HL-60 (cell line): Measurements from ENCODE around the gene ABCC1.

Experiments used
- GABPA ChIP-seq: IDR thresholded peaks from 2 replicates; pipeline ENCODE4 v1.6.1; 2012; ENCODE audit warnings: low read depth
- POLR2AphosphoS5 ChIP-seq: IDR thresholded peaks from 2 replicates; pipeline ENCODE4 v1.6.1; 2012; ENCODE audit warnings: low read depth
- SPI1 ChIP-seq: IDR thresholded peaks from 2 replicates; pipeline ENCODE4 v1.6.1; 2012; ENCODE audit warnings: low read depth, mild to moderate bottlenecking, borderline replicate concordance
- TF ChIP-seq, protein P1 (sequence below): IDR thresholded peaks from one replicate; pipeline ENCODE4 v1.5.1; 2011; ENCODE audit warnings: low read length, control low read depth, inconsistent platforms; ENCODE audit not compliant: insufficient read depth
- TF ChIP-seq, protein P2 (sequence below): IDR thresholded peaks from 2 replicates; pipeline ENCODE4 v1.6.1; 2012; ENCODE audit warnings: low read depth; ENCODE audit not compliant: insufficient replicate concordance

DNA sequence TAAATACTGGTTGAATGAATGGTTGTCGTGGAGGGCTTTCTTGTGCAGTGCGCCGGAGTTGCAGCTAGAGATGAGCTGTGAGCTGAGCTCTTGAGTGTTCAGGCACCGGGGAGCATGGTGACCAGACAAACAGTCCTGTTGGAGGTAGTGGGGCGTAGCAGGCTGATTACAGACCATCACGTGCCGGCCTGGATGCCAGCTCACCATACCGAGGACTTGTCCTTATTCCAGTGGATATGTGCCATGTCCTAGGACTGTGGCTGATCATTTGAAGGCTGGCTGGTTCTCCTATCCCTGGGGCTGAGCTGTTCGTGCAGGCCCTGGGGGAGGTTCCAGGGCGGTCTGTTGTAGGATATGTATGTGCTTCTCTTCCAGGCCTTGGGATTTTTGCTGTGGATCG, 60.0 kb downstream of the ABCC1 start:
- TF ChIP-seq, protein P1, sequence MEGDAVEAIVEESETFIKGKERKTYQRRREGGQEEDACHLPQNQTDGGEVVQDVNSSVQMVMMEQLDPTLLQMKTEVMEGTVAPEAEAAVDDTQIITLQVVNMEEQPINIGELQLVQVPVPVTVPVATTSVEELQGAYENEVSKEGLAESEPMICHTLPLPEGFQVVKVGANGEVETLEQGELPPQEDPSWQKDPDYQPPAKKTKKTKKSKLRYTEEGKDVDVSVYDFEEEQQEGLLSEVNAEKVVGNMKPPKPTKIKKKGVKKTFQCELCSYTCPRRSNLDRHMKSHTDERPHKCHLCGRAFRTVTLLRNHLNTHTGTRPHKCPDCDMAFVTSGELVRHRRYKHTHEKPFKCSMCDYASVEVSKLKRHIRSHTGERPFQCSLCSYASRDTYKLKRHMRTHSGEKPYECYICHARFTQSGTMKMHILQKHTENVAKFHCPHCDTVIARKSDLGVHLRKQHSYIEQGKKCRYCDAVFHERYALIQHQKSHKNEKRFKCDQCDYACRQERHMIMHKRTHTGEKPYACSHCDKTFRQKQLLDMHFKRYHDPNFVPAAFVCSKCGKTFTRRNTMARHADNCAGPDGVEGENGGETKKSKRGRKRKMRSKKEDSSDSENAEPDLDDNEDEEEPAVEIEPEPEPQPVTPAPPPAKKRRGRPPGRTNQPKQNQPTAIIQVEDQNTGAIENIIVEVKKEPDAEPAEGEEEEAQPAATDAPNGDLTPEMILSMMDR = no peak
- TF ChIP-seq, protein P2, sequence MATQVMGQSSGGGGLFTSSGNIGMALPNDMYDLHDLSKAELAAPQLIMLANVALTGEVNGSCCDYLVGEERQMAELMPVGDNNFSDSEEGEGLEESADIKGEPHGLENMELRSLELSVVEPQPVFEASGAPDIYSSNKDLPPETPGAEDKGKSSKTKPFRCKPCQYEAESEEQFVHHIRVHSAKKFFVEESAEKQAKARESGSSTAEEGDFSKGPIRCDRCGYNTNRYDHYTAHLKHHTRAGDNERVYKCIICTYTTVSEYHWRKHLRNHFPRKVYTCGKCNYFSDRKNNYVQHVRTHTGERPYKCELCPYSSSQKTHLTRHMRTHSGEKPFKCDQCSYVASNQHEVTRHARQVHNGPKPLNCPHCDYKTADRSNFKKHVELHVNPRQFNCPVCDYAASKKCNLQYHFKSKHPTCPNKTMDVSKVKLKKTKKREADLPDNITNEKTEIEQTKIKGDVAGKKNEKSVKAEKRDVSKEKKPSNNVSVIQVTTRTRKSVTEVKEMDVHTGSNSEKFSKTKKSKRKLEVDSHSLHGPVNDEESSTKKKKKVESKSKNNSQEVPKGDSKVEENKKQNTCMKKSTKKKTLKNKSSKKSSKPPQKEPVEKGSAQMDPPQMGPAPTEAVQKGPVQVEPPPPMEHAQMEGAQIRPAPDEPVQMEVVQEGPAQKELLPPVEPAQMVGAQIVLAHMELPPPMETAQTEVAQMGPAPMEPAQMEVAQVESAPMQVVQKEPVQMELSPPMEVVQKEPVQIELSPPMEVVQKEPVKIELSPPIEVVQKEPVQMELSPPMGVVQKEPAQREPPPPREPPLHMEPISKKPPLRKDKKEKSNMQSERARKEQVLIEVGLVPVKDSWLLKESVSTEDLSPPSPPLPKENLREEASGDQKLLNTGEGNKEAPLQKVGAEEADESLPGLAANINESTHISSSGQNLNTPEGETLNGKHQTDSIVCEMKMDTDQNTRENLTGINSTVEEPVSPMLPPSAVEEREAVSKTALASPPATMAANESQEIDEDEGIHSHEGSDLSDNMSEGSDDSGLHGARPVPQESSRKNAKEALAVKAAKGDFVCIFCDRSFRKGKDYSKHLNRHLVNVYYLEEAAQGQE = no peak
- TF ChIP-seq POLR2AphosphoS5 = no peak
- TF ChIP-seq GABPA = no peak
- TF ChIP-seq SPI1 = no peak
